HG02588 (cell line): ENCODE data around the gene TMEM132E.

Experiments used
- ATAC-seq: cut with Tn5 transposase; IDR thresholded peaks from one replicate; pipeline ENCODE4 v1.9.1; 2021; ENCODE audit warnings: mild to moderate bottlenecking, moderate library complexity; ENCODE audit not compliant: unreplicated experiment

TMEM132E gene

GRCh38 chr17:34567691-34568465 is 11.5 kb upstream of the TMEM132E start:
- ATAC-seq = no peak

GRCh38 chr17:34568953-34569352 is 10.4 kb upstream of the TMEM132E start:
- no peak for ATAC-seq

- no peak for ATAC-seq
Measured at GRCh38 chr17:34569591-34569990, 9.8 kb upstream of the TMEM132E start.

DNA sequence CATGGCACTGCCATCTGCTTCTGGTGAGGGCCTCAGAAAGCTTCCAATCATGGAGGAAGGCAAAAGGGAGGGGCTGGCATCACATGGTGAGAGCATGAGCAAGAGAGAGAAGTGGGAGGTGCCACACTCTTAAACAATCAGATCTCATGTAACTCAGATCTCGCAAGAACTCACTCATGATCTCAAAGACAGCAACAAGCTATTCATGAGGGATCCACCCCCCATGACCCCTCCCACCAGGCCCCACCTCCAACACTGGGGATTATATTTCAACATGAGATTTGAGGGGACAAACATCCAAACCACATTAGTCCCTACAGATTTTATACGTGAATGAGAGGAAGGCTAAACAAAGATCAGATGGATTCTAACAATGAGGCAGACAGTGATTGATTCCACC is 8.9 kb upstream of the TMEM132E start:
- ATAC-seq = no peak

GRCh38 chr17:34571428-34572130 is 7.8 kb upstream of the TMEM132E start:
- no peak for ATAC-seq

- ATAC-seq = no peak
Measured at GRCh38 chr17:34572483-34572882, 6.9 kb upstream of the TMEM132E start.

- ATAC-seq = no peak
Measured at GRCh38 chr17:34575182-34575581, 4.2 kb upstream of the TMEM132E start.

GRCh38 chr17:34578016-34578415 is 1.4 kb upstream of the TMEM132E start:
- no peak for ATAC-seq

- ATAC-seq = no peak
Measured at GRCh38 chr17:34578656-34579016, 746 bp upstream of the TMEM132E start.

GRCh38 chr17:34579979-34580684 is 750 bp downstream of the TMEM132E start:
- ATAC-seq = no peak

DNA sequence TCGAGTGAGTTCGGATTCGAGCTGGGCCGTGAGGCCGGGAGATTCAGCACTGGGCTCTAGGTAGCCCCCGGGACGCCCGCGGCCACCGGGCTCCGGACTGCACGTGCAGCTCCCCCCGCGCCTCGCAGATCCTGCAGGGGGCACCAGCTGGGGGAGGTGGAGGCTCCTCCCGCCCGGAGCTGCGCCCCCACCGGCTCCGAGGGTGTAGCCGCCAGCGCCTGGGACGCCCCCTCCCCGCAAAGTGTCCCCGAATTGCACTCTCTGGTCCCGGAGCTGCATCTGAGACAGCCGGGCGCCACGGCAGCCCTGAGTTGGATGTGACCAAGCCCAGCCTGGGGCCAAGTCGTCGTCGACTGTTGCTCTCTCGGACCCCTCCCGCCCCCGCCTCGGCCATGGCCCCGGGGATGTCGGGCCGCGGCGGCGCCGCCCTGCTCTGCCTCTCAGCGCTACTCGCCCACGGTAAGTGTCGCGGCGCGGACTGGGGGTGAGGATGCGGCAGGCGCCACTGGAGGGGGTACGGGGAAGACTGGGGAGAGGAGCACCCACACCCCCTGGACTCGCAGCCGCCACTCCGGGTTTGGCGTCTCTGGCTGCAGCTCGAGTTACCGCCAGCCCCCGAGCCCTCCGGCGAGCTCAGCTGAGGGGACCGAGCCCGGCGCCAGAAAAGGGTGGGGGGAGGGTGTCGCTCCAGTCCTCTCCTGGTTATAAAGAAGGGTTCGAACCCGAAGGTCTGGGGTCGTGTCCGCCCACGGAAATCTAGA is 1.5 kb downstream of the TMEM132E start:
- no peak for ATAC-seq

GRCh38 chr17:34581446-34582184 is 2.2 kb downstream of the TMEM132E start:
- no peak for ATAC-seq

GRCh38 chr17:34582185-34582900 is 3.0 kb downstream of the TMEM132E start:
- ATAC-seq = no peak

DNA sequence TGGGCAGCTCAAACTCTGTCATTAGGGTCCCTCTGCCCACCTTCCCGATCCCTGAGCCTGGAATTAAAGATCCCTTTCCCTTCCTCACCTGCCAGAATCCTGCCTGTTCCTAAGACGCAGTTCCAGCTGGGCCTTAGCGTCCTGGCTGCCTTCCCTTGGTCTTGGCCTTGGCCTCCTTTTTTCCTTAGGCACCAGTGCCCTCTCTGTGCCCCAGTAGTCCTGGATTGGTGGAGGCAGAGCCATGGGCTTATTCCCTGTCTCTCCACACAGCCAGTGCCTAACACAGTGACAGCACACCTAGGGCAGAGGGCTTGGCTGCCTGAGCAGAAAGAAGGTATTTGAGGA is 3.5 kb downstream of the TMEM132E start:
- ATAC-seq = no peak

DNA sequence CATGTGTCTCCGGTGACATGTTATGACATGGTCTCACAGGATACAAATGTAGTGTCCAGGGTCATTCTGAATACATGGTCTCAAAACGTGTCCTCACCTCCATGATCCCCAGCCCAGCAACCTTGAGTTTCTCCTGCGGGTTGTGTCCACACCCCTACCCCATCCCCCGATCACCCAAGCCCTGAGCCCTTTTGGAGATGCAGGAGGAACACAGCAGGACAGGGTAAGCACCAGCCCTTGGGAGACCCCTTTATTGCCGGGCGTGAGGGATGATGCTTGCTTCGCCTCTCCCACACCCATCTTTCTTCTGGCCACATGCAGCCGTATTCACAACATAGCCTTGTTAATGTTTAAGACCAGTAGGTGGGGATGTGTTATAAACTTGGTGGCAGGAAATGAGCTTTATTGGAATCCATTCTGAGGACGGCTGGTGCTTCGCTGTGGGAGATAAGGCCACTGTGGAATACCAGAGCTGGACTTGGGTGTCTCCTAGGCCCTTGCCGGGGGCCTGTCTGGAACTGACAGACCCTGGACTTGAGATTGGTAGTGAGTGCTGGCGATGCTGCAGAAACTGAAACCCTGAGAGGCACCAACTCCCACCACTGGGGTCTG is 5.5 kb downstream of the TMEM132E start:
- ATAC-seq = no peak

DNA sequence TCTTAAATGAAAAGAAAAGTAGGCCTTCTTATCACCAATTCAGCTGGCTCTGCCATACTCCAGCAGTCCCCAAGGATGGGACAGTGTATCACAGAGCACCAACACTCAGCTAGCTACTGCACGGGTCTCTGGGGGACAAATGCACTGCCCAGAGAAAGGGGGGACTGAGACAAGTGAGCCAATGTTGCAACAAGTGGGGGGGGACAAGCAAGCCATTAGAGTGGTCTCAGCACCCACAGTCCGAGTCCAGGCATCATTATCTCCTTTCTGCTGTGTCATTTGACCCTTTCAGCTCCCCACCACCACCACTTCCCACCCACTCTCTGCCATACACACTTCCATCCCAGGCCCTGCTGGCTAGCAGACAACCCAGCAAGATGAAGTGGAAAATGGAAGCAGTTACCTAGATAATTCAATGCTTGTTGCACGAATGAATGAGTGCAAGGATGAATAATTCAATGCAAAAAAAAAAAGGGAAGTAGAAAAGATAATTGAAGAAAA is 7.0 kb downstream of the TMEM132E start:
- no peak for ATAC-seq

GRCh38 chr17:34588266-34588665 is 8.9 kb downstream of the TMEM132E start:
- ATAC-seq = no peak

DNA sequence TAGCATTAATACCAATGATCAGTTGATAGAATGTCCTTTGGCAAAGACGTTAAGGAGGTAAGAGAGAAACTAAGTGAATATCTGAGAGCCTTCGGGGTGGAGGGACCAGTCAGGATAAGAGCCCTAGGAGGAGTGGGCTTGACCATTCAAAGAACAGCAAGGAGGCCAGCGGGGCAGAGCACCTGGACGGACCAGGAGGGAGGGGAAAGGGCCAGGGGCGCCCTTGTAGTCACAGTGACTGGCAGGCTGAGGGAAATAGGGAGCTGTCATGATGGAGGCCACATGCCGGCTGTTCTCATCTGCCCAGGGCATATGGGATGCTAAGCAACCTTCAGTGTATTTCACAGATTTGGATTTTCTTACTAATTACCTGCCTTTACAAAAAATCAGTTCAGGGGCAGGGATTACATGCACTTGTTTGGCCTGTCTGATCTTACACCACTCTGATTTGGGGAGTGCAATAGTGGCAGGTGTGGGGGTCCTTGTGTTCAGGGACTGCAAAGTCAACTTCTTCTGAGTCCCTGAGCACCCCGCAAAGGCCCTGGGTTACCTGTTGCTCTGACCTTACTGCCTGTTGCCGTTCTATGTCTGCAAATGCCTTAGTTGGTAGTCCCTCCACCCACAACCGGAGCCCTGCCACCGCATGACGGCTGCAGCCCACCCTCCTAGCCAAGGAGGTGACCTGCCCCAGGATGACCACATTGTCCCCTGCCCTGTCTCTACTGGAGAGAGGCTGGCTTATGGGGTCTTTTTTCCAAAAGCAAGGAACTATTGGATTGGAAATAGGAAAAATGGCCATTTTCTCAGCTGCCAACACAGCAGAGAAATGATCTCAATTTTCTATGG is 10.0 kb downstream of the TMEM132E start:
- no peak for ATAC-seq
